NCI-H748 (cell line): ENCODE data around the gene LTBP1.

Experiments
- DNase-seq: peaks from one replicate; lab custom pipeline; 2025; ENCODE audit not compliant: unreplicated experiment; lab: John Stamatoyannopoulos, UW

LTBP1 gene

GRCh38 chr2:33107690-33108482 lies 161.1 kb downstream of the LTBP1 start:
- DNase-seq = no peak

- no peak for DNase-seq
These were observed 162.0 kb downstream of the LTBP1 start for GRCh38 chr2:33108483-33109443.

GRCh38 chr2:33110461-33110860 lies 163.7 kb downstream of the LTBP1 start:
- no peak for DNase-seq

GRCh38 chr2:33111002-33111446 lies 164.3 kb downstream of the LTBP1 start:
- no peak for DNase-seq

GRCh38 chr2:33115196-33115595 lies 168.4 kb downstream of the LTBP1 start:
- no peak for DNase-seq

- DNase-seq = no peak
These were observed 169.0 kb downstream of the LTBP1 start for GRCh38 chr2:33115728-33116127.

- no peak for DNase-seq
These were observed 170.0 kb downstream of the LTBP1 start for GRCh38 chr2:33116799-33117198.

GRCh38 chr2:33118651-33119050 lies 171.9 kb downstream of the LTBP1 start:
- no peak for DNase-seq

GRCh38 chr2:33121416-33121815 lies 174.7 kb downstream of the LTBP1 start:
- DNase-seq = no peak

- no peak for DNase-seq
These were observed 175.2 kb downstream of the LTBP1 start for GRCh38 chr2:33121925-33122324.

- no peak for DNase-seq
These were observed 176.0 kb downstream of the LTBP1 start for GRCh38 chr2:33122726-33123125.

GRCh38 chr2:33123216-33123615 lies 176.5 kb downstream of the LTBP1 start:
- no peak for DNase-seq

GRCh38 chr2:33126552-33126951 lies 179.8 kb downstream of the LTBP1 start:
- no peak for DNase-seq

- no peak for DNase-seq
These were observed 180.2 kb downstream of the LTBP1 start for GRCh38 chr2:33126958-33127357.

GRCh38 chr2:33129263-33130053 lies 182.7 kb downstream of the LTBP1 start:
- DNase-seq = no peak

- no peak for DNase-seq
These were observed 183.3 kb downstream of the LTBP1 start for GRCh38 chr2:33130054-33130447.

- DNase-seq = no peak
These were observed 183.8 kb downstream of the LTBP1 start for GRCh38 chr2:33130544-33130943.

- DNase-seq = no peak
These were observed 184.4 kb downstream of the LTBP1 start for GRCh38 chr2:33131111-33131510.

GRCh38 chr2:33131749-33132148 lies 185.0 kb downstream of the LTBP1 start:
- DNase-seq = no peak

- no peak for DNase-seq
These were observed 186.8 kb downstream of the LTBP1 start for GRCh38 chr2:33133454-33133952.
